Measurements from ENCODE around the gene DYNC1I1.

DYNC1I1 gene

DNA sequence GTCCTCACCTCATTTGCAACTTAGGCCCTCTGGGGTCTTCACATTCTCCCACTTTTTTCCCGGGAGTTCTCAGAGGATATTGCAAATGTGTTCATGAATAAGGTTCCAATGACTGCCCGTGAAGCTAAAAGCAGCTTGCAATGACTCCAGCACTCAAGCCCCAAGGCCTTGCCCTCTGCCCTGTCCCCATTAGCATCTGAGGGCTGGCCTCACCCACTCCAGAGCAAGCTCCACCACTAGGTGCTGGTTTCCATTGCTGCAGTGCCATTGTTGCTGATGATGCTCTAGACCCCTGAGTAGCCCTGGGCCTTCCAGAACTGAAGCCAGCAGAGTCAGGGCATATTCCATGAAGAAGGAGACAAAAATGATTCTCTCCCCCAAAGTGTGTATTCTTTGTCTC lies 236.8 kb downstream of the DYNC1I1 start:
- Histone ChIP-seq H2AFZ (ENCODE audit: low read depth, low read length, severe bottlenecking) (no peak overlapping the region), H4K20me1 (ENCODE audit: low read depth, low read length) (no peaks in the 10 kb centered on the region), H3F3A (ENCODE audit: insufficient read depth) (no peaks in the 10 kb centered on the region), H3K9ac (ENCODE audit: low read length) (no peak overlapping the region), H3K27ac (ENCODE audit: low read depth, low read length) (no peak overlapping the region), H3K4me3 (ENCODE audit: insufficient read depth, low read length, poor library complexity, severe bottlenecking) (no peak overlapping the region), H3K27me3 (ENCODE audit: low read length) (no peaks in the 10 kb centered on the region), H3K9me3 (ENCODE audit: insufficient read depth, low read length) (no peaks in the 10 kb centered on the region), H3K79me2 (ENCODE audit: insufficient read depth, low read length) (no peaks in the 10 kb centered on the region), H3K36me3 (ENCODE audit: low read length) (no peaks in the 10 kb centered on the region), H3K4me2 (ENCODE audit: low read depth, low read length, poor library complexity, severe bottlenecking) (no peak overlapping the region), H3K9me2 (replicated peaks; ENCODE audit: insufficient read depth, low read length) (no peaks in the 10 kb centered on the region)
- TF ChIP-seq EZH2phosphoT487 (conservative IDR thresholded peaks at IDR 0.05; ENCODE audit: low read length) = no peak
- TF ChIP-seq, protein P1, sequence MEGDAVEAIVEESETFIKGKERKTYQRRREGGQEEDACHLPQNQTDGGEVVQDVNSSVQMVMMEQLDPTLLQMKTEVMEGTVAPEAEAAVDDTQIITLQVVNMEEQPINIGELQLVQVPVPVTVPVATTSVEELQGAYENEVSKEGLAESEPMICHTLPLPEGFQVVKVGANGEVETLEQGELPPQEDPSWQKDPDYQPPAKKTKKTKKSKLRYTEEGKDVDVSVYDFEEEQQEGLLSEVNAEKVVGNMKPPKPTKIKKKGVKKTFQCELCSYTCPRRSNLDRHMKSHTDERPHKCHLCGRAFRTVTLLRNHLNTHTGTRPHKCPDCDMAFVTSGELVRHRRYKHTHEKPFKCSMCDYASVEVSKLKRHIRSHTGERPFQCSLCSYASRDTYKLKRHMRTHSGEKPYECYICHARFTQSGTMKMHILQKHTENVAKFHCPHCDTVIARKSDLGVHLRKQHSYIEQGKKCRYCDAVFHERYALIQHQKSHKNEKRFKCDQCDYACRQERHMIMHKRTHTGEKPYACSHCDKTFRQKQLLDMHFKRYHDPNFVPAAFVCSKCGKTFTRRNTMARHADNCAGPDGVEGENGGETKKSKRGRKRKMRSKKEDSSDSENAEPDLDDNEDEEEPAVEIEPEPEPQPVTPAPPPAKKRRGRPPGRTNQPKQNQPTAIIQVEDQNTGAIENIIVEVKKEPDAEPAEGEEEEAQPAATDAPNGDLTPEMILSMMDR (IDR thresholded peaks at IDR 0.05; ENCODE audit: insufficient read depth, low read length, poor library complexity, severe bottlenecking) = no peak

DNA sequence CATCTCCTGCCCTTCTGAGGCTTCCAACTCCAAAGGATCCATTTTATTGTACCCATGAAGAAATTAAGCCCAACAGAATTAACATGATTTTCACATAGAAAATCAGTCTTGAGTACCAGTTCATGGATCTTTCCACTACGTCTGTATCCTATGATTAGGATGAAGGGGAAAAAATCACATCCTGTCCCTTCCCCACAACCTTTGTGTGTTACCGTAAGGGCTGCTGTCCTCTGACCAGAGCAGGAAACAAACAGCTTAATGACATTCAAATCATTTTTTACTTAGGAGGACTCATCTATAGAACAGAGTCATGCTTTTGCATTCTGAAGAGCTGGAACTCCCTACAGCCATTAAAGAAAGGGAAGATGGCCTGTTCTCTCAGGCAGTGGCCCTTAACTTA lies 241.5 kb downstream of the DYNC1I1 start:
- no peak overlapping the region for H3K9ac ChIP-seq (ENCODE audit: low read length)
- TF ChIP-seq, protein P1 (IDR thresholded peaks at IDR 0.05; ENCODE audit: insufficient read depth, low read length, poor library complexity, severe bottlenecking) = no peak
- no peak for TF ChIP-seq EZH2phosphoT487 (conservative IDR thresholded peaks at IDR 0.05; ENCODE audit: low read length)
- no peaks in the 10 kb centered on the region for H3K9me2 ChIP-seq (replicated peaks; ENCODE audit: insufficient read depth, low read length)
- H3K9me3 ChIP-seq (ENCODE audit: insufficient read depth, low read length) = no peaks in the 10 kb centered on the region
- H3K27ac ChIP-seq (ENCODE audit: low read depth, low read length) = no peak overlapping the region
- H3K4me2 ChIP-seq (ENCODE audit: low read depth, low read length, poor library complexity, severe bottlenecking) = no peak overlapping the region
- H3K79me2 ChIP-seq (ENCODE audit: insufficient read depth, low read length) = no peaks in the 10 kb centered on the region
- no peak overlapping the region for H3K4me3 ChIP-seq (ENCODE audit: insufficient read depth, low read length, poor library complexity, severe bottlenecking)
- no peaks in the 10 kb centered on the region for H3K27me3 ChIP-seq (ENCODE audit: low read length)
- H3K36me3 ChIP-seq (ENCODE audit: low read length) = no peaks in the 10 kb centered on the region
- H2AFZ ChIP-seq (ENCODE audit: low read depth, low read length, severe bottlenecking) = no peak overlapping the region
- H3F3A ChIP-seq (ENCODE audit: insufficient read depth) = no peaks in the 10 kb centered on the region
- no peaks in the 10 kb centered on the region for H4K20me1 ChIP-seq (ENCODE audit: low read depth, low read length)

DNA sequence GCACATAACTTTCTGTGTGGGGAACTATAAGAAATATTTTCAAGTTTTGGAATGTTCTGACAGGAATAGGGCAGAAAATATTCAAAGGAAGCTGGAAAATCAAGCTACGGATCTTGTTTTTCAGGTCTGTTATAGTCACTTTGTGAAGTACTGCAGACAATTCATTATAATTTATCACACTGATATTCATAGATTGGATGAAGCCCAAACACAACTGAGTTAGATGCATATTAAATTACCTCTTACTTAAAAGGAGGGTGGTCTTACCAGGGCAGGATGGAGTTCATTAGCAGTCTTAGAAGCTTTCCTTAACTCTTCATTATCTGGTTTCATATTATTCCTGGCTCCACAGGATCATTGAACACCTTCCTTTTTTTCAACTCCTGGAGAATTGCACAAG lies 242.3 kb downstream of the DYNC1I1 start:
- no peaks in the 10 kb centered on the region for H3K27me3 ChIP-seq (ENCODE audit: low read length)
- no peak overlapping the region for H2AFZ ChIP-seq (ENCODE audit: low read depth, low read length, severe bottlenecking)
- H3K36me3 ChIP-seq (ENCODE audit: low read length) = no peaks in the 10 kb centered on the region
- H3F3A ChIP-seq (ENCODE audit: insufficient read depth) = no peaks in the 10 kb centered on the region
- no peak overlapping the region for H3K9ac ChIP-seq (ENCODE audit: low read length)
- H4K20me1 ChIP-seq (ENCODE audit: low read depth, low read length) = no peaks in the 10 kb centered on the region
- no peaks in the 10 kb centered on the region for H3K9me3 ChIP-seq (ENCODE audit: insufficient read depth, low read length)
- TF ChIP-seq, protein P1 (IDR thresholded peaks at IDR 0.05; ENCODE audit: insufficient read depth, low read length, poor library complexity, severe bottlenecking) = no peak
- TF ChIP-seq EZH2phosphoT487 (conservative IDR thresholded peaks at IDR 0.05; ENCODE audit: low read length) = no peak
- H3K4me3 ChIP-seq (ENCODE audit: insufficient read depth, low read length, poor library complexity, severe bottlenecking) = no peak overlapping the region
- no peak overlapping the region for H3K27ac ChIP-seq (ENCODE audit: low read depth, low read length)
- H3K4me2 ChIP-seq (ENCODE audit: low read depth, low read length, poor library complexity, severe bottlenecking) = no peak overlapping the region
- no peaks in the 10 kb centered on the region for H3K79me2 ChIP-seq (ENCODE audit: insufficient read depth, low read length)
- no peaks in the 10 kb centered on the region for H3K9me2 ChIP-seq (replicated peaks; ENCODE audit: insufficient read depth, low read length)
